ENCODE data around the gene PRPF6. TPM values are rescaled to one million over a fixed set of nuclear protein-coding genes. Genes with fewer than 3 reads are reported as not detected.

PRPF6 gene
- total and polyA plus RNA-seq, 2 donors (not counting 3 experiments of a cell fraction or from before 2014, with no cell fraction given) = 35.3 to 67.4 TPM

DNA sequence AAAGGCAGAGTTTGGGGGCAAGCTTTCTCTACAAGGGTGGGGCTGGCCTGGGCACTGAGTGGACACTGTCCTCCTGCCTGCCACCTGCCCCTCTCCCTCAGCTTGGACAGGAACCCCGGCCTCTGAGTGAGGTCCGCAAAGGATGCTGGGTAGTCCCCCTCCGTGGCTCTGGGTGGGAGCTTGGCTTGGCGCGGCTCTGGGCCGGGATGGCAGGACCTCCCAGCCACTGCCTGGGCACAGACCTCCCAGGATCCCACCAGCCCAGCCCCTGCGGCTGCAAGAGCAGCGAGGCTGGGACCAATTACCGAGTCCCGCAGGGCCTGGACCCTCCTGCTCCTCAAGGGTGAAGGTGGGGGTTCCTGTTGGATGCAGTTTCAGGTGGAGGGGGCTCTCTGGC is 71.4 kb downstream of the PRPF6 start:
- no TSS peak for BruUV-seq (replicated peaks)
- FAIRE-seq (no peak), DNase-seq (ENCODE audit: low read depth, low spot score) (no peak)
- Histone ChIP-seq H3K9ac (replicated peaks; ENCODE audit: extremely low read depth, insufficient read depth, low read length) (no peak overlapping the region), H3K27ac (ENCODE audit: insufficient read depth, low read depth, low read length) (peak overlapping the region; percentile 26), H3K79me2 (ENCODE audit: control insufficient read depth, insufficient read depth, low read length) (peaks cover 14% of the 10 kb centered on the region), H3K36me3 (ENCODE audit: control insufficient read depth in 2 of 2, extremely low read depth in 1 of 2, insufficient read depth in 2 of 2, low read length in 2 of 2) (peaks cover 7 to 8% of the 10 kb centered on the region in 2 experiments), H3K4me2 (ENCODE audit: insufficient read depth, low read length) (no peak overlapping the region), H3K9me3 (replicated peaks; ENCODE audit: control insufficient read depth, insufficient read depth, low read length) (no peaks in the 10 kb centered on the region), H3K4me1 (ENCODE audit: control insufficient read depth, extremely low read depth, insufficient read depth, low read length) (peaks cover 77% of the 10 kb centered on the region), H3K9me1 (replicated peaks; ENCODE audit: control insufficient read depth, extremely low read depth, insufficient read depth, low read length) (no peaks in the 10 kb centered on the region), H2AFZ (ENCODE audit: low read depth, low read length) (no peak overlapping the region), H3K4me3 (replicated peaks in 1 of 3; ENCODE audit: insufficient read depth in 1 of 3, low read depth in 1 of 3, low read length in 3 of 3) (no peak overlapping the region), H4K20me1 (replicated peaks; ENCODE audit: control insufficient read depth, extremely low read depth, insufficient read depth, low read length) (peaks cover 3% of the 10 kb centered on the region), H3K27me3 (ENCODE audit: control insufficient read depth in 2 of 2, insufficient read depth in 2 of 2, low read length in 2 of 2) (no peaks in the 10 kb centered on the region)
- intact Hi-C loops (cut with micrococcal nuclease) = loop anchor here (10.0 kb wide), 1 partner anchor 158 kb away; the partner anchor contains the start of gene DNAJC5
- no peak for TF ChIP-seq EZH2 (IDR thresholded peaks at IDR 0.05; ENCODE audit: borderline replicate concordance, low read depth, low read length, severe bottlenecking)
- no peak for TF ChIP-seq FOS (IDR thresholded peaks at IDR 0.05; ENCODE audit: borderline replicate concordance, insufficient read depth, low read length)
- no peak for TF ChIP-seq GATA2 (IDR thresholded peaks at IDR 0.05; ENCODE audit: insufficient read depth, insufficient read length, low read depth, low read length)
- TF ChIP-seq POLR2AphosphoS5 (IDR thresholded peaks at IDR 0.05; ENCODE audit: insufficient read depth, low read depth, low read length) = no peak
- TF ChIP-seq JUN (IDR thresholded peaks at IDR 0.05; ENCODE audit: borderline replicate concordance, insufficient read depth, insufficient read length, low read depth) = no peak
- no peak for TF ChIP-seq MYC (IDR thresholded peaks at IDR 0.05; ENCODE audit: low read depth, low read length)
- TF ChIP-seq POLR2A (IDR thresholded peaks at IDR 0.05; ENCODE audit: low read depth, low read length) = no peak
- TF ChIP-seq, protein P1, sequence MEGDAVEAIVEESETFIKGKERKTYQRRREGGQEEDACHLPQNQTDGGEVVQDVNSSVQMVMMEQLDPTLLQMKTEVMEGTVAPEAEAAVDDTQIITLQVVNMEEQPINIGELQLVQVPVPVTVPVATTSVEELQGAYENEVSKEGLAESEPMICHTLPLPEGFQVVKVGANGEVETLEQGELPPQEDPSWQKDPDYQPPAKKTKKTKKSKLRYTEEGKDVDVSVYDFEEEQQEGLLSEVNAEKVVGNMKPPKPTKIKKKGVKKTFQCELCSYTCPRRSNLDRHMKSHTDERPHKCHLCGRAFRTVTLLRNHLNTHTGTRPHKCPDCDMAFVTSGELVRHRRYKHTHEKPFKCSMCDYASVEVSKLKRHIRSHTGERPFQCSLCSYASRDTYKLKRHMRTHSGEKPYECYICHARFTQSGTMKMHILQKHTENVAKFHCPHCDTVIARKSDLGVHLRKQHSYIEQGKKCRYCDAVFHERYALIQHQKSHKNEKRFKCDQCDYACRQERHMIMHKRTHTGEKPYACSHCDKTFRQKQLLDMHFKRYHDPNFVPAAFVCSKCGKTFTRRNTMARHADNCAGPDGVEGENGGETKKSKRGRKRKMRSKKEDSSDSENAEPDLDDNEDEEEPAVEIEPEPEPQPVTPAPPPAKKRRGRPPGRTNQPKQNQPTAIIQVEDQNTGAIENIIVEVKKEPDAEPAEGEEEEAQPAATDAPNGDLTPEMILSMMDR (IDR thresholded peaks at IDR 0.05; ENCODE audit: extremely low read depth in 1 of 2, insufficient read depth in 1 of 2, low read depth in 1 of 2, low read length in 2 of 2) = no peak
- TF ChIP-seq, protein P2, sequence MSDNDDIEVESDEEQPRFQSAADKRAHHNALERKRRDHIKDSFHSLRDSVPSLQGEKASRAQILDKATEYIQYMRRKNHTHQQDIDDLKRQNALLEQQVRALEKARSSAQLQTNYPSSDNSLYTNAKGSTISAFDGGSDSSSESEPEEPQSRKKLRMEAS (IDR thresholded peaks at IDR 0.05; ENCODE audit: insufficient read depth, insufficient read length) = no peak
- ChIA-PET POLR2A (interaction anchor here (2.4 kb wide), 1 partner anchor 13 kb away, joined by 21 read pairs; no protein-coding TSS in a partner anchor), CTCF (interaction anchor here (1.0 to 15.2 kb wide), 2 partner anchors 13 to 72 kb away, joined by 4 to 412 read pairs; partner anchors contain the start of gene C20orf204)
- dilution Hi-C loops (cut with MboI; ENCODE audit: extremely low pct_ligation_motif_present, low sequenced_read_pairs) = no loop called here
